22Rv1 (cell line): ENCODE measurements around the gene P3H3.

ENCODE experiments used
- ZFX ChIP-seq: fragments of 450-650 bp; IDR thresholded peaks from 2 replicates; pipeline ENCODE4 v1.6.1; 2017; ENCODE audit warnings: antibody characterized with exemption, borderline replicate concordance
- TF ChIP-seq, protein P1 (sequence below): fragments of 450-650 bp; IDR thresholded peaks from 2 replicates; pipeline ENCODE4 v1.5.1; 2017; ENCODE audit warnings: mild to moderate bottlenecking

DNA sequence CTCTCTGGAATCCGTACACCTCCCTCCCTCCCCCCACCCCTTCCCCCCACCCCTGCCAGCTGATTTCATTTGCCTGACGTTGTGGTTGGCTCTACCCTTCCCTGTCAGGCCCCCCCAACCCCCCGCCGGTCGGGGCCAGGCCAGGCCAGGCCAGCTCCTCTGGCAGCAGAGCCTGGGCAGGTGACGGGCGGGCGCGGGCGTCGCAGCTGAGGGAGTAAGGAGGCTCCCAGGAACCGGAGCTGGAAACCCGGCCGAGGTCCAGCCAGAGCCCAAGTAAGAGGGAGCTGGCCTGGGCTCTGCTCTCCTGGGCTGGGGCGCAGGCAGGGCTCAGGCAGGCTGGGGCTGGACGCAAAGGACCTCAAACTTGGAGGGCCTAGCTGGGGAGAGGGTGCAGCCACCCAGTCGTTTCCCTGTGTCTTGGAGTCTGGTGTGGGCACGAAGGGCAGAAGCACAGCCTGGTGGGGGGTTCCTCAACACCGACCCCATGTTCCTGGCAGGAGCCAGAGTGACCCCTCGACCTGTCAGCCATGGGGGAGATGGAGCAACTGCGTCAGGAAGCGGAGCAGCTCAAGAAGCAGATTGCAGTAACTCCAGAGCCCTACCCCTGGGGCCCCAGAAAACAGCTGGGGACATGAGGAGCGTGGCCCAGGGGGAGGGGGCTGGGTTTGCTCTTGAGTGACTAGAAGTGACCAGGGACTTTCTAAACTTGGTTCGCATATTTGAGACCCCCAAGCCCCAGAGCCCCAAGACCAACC lies 12.7 kb downstream of the P3H3 start, which contains the start of gene GNB3:
- TF ChIP-seq, protein P1, sequence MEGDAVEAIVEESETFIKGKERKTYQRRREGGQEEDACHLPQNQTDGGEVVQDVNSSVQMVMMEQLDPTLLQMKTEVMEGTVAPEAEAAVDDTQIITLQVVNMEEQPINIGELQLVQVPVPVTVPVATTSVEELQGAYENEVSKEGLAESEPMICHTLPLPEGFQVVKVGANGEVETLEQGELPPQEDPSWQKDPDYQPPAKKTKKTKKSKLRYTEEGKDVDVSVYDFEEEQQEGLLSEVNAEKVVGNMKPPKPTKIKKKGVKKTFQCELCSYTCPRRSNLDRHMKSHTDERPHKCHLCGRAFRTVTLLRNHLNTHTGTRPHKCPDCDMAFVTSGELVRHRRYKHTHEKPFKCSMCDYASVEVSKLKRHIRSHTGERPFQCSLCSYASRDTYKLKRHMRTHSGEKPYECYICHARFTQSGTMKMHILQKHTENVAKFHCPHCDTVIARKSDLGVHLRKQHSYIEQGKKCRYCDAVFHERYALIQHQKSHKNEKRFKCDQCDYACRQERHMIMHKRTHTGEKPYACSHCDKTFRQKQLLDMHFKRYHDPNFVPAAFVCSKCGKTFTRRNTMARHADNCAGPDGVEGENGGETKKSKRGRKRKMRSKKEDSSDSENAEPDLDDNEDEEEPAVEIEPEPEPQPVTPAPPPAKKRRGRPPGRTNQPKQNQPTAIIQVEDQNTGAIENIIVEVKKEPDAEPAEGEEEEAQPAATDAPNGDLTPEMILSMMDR, result no peak
- no peak for TF ChIP-seq ZFX
